Measurements from ENCODE around the gene AKAP13. TPM values are rescaled to one million over a fixed set of nuclear protein-coding genes. Genes with fewer than 3 reads are reported as not detected.

The AKAP13 gene
- total and polyA plus RNA-seq, 2 of the 8 experiments (the other 6 are each of a cell fraction or from before 2014, with no cell fraction given) = 14.0 to 46.2 TPM

DNA sequence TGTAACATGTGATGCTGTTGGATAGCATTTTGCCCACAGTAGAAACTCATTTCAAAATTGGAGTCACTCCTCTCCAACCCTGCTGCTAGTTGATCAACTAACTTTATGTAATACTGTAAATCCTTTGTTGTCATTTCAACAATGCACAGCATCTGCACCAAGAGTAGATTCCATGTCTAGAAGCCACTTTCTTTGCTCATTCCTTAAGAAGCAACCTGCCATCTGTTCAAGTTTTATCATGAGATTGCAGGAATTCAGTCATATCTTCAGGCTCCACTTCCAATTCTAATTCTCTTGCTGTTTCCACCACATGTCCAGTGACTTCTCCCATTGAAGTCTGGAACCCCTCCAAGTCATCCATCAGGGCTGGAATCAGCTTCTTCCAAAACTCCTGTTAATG, 42.9 kb downstream of the AKAP13 start (continued):
- TF ChIP-seq HDAC2 (IDR thresholded peaks at IDR 0.05; ENCODE audit: borderline replicate concordance in 1 of 2, low read depth in 2 of 2, low read length in 2 of 2) = no peak

All from H1 (cell line).